IMR-90 (cell line): ENCODE measurements around the gene LYRM4. TPM values are rescaled to one million over a fixed set of nuclear protein-coding genes. Genes with fewer than 3 reads are reported as not detected.

ENCODE experiments used
- ATAC-seq: fragments of 200-7000 bp; cut with Tn5 transposase; 2 replicates; pipeline ENCODE4 v1.9.1; 2020; ENCODE audit warnings: low read depth, mild to moderate bottlenecking, moderate library complexity
- BruUV-seq: library from RNA; stranded (reverse); fragments of 400-500 nt; replicated peaks from 2 replicates; lab custom pipeline; 2021; lab: Mats Ljungman, UMichigan
- CTCF ChIA-PET: fragments of 300-600 bp; formaldehyde crosslinking; extraction: SDS; loops from one replicate; lab custom pipeline; 2021; ENCODE audit warnings: antibody characterized with exemption; lab: Yijun Ruan, JAX
- POLR2A ChIA-PET: fragments of 300-600 bp; sonication (Branson Sonifier 250); formaldehyde crosslinking; loops from one replicate; lab custom pipeline; 2022; ENCODE audit warnings: antibody characterized with exemption; ENCODE audit not compliant: unreplicated experiment; lab: Charles Lee
- DNase-seq: peaks from one replicate; pipeline ENCODE4 v3.0.0; 2013
- H2AFZ ChIP-seq: replicated peaks from 2 replicates; pipeline ENCODE3; 2013; ENCODE audit warnings: low read length, mild to moderate bottlenecking; ENCODE audit not compliant: poor library complexity
- H2AK5ac ChIP-seq: 2 replicates; pipeline ENCODE4 v1.6.1; 2013; ENCODE audit warnings: low read depth, low read length, inconsistent platforms
- H2AK9ac ChIP-seq: replicated peaks from 2 replicates; pipeline ENCODE3; 2013; ENCODE audit warnings: mild to moderate bottlenecking, low read depth, low read length, moderate library complexity; ENCODE audit not compliant: poor library complexity
- H2BK120ac ChIP-seq: 2 replicates; pipeline ENCODE4 v1.6.1; 2013; ENCODE audit warnings: low read depth, low read length, inconsistent platforms
- H2BK15ac ChIP-seq: 3 replicates; pipeline ENCODE4 v1.6.1; 2013; ENCODE audit warnings: low read depth, low read length, inconsistent platforms
- H2BK20ac ChIP-seq: 2 replicates; pipeline ENCODE4 v1.6.1; 2013; ENCODE audit warnings: low read depth, mild to moderate bottlenecking, inconsistent platforms, low read length, moderate library complexity
- H2BK5ac ChIP-seq: 2 replicates; pipeline ENCODE4 v1.6.1; 2013; ENCODE audit warnings: mild to moderate bottlenecking, low read depth, low read length, inconsistent platforms; ENCODE audit not compliant: poor library complexity, severe bottlenecking
- H3K14ac ChIP-seq: replicated peaks from 2 replicates; pipeline ENCODE4 v1.6.1; 2013; ENCODE audit warnings: low read depth, low read length, inconsistent platforms
- H3K18ac ChIP-seq: 2 replicates; pipeline ENCODE4 v1.6.1; 2013; ENCODE audit warnings: low read depth, low read length, control low read depth
- H3K23ac ChIP-seq: 2 replicates; pipeline ENCODE4 v1.6.1; 2013; ENCODE audit warnings: low read depth, low read length, inconsistent platforms
- H3K27ac ChIP-seq: 2 replicates; pipeline ENCODE4 v1.5.1; 2013; ENCODE audit warnings: mild to moderate bottlenecking, control low read depth, low read length; ENCODE audit not compliant: insufficient read depth
- H3K27me3 ChIP-seq: 2 replicates; pipeline ENCODE4 v1.6.1; 2013; ENCODE audit warnings: low read length; ENCODE audit not compliant: control insufficient read depth, insufficient read depth
- H3K36me3 ChIP-seq: 2 replicates; pipeline ENCODE4 v1.6.1; 2013; ENCODE audit warnings: low read length, mixed read lengths; ENCODE audit not compliant: control insufficient read depth, insufficient read depth
- H3K4ac ChIP-seq: 2 replicates; pipeline ENCODE4 v1.6.1; 2013; ENCODE audit warnings: low read depth, low read length, inconsistent platforms
- H3K4me1 ChIP-seq: 2 replicates; pipeline ENCODE4 v1.6.1; 2013; ENCODE audit warnings: low read length, mixed read lengths; ENCODE audit not compliant: control insufficient read depth, insufficient read depth
- H3K4me2 ChIP-seq: 2 replicates; pipeline ENCODE4 v1.6.1; 2013; ENCODE audit warnings: low read depth, mild to moderate bottlenecking, control low read depth, low read length, moderate library complexity
- H3K4me3 ChIP-seq: 2 replicates; pipeline ENCODE4 v1.5.1; 2013; ENCODE audit warnings: low read depth, mild to moderate bottlenecking, control low read depth, low read length, moderate library complexity; ENCODE audit not compliant: insufficient read depth
- H3K56ac ChIP-seq: 2 replicates; pipeline ENCODE4 v1.6.1; 2013; ENCODE audit warnings: low read length, inconsistent platforms; ENCODE audit not compliant: insufficient read depth; ENCODE audit errors: extremely low read depth
- H3K79me1 ChIP-seq, 2 experiments: 2 replicates each; pipeline ENCODE4 v1.6.1; 2013; ENCODE audit warnings: low read length in 2 of 2, inconsistent platforms in 1 of 2, low read depth in 1 of 2
- H3K9ac ChIP-seq: 2 replicates; pipeline ENCODE4 v1.6.1; 2013; ENCODE audit warnings: low read depth, low read length, control low read depth
- H3K9me1 ChIP-seq: 2 replicates; pipeline ENCODE4 v1.6.1; 2013; ENCODE audit warnings: low read length, inconsistent platforms; ENCODE audit not compliant: insufficient read depth
- H3K9me3 ChIP-seq: 2 replicates; pipeline ENCODE4 v1.6.1; 2013; ENCODE audit warnings: low read length; ENCODE audit not compliant: control insufficient read depth, insufficient read depth
- H4K20me1 ChIP-seq: 2 replicates; pipeline ENCODE4 v1.6.1; 2013; ENCODE audit warnings: low read length, inconsistent platforms; ENCODE audit not compliant: insufficient read depth
- H4K5ac ChIP-seq: 2 replicates; pipeline ENCODE4 v1.6.1; 2013; ENCODE audit warnings: mild to moderate bottlenecking, low read depth, low read length, control low read depth
- H4K8ac ChIP-seq, 2 experiments: 2 replicates each; pipeline ENCODE4 v1.6.1; 2013; ENCODE audit warnings: low read depth in 2 of 2, low read length in 2 of 2, control low read depth in 1 of 2, inconsistent platforms in 1 of 2
- H4K91ac ChIP-seq: 2 replicates; pipeline ENCODE4 v1.6.1; 2013; ENCODE audit warnings: low read depth, low read length, inconsistent platforms; ENCODE audit not compliant: insufficient read depth
- BHLHE40 ChIP-seq: fragments of 150-350 bp; IDR thresholded peaks from 2 replicates; pipeline ENCODE4 v1.6.1; 2016; ENCODE audit warnings: mild to moderate bottlenecking, low read depth, low read length
- CEBPB ChIP-seq: IDR thresholded peaks from 2 replicates; pipeline ENCODE4 v1.6.1; 2012; ENCODE audit warnings: low read depth, low read length, improper control_type of control experiment
- CHD1 ChIP-seq: IDR thresholded peaks from 2 replicates; pipeline ENCODE4 v1.6.1; 2012; ENCODE audit warnings: low read depth, low read length, improper control_type of control experiment
- CTCF ChIP-seq: conservative IDR thresholded peaks from 2 replicates; pipeline ENCODE4 v1.5.1; 2012; ENCODE audit warnings: mild to moderate bottlenecking, low read depth, low read length, improper control_type of control experiment
- ELK1 ChIP-seq: fragments of 150-350 bp; IDR thresholded peaks from 2 replicates; pipeline ENCODE4 v1.6.1; 2016; ENCODE audit warnings: low read depth, mild to moderate bottlenecking, low read length, moderate library complexity, borderline replicate concordance
- FOS ChIP-seq: fragments of 150-350 bp; IDR thresholded peaks from 2 replicates; pipeline ENCODE4 v1.6.1; 2016; ENCODE audit warnings: low read depth, low read length
- MAFK ChIP-seq: IDR thresholded peaks from 2 replicates; pipeline ENCODE4 v1.6.1; 2012; ENCODE audit warnings: low read depth, low read length, improper control_type of control experiment
- MAZ ChIP-seq: IDR thresholded peaks from 2 replicates; pipeline ENCODE4 v1.6.1; 2012; ENCODE audit warnings: low read depth, mild to moderate bottlenecking, low read length, improper control_type of control experiment, moderate library complexity, borderline replicate concordance
- MXI1 ChIP-seq: IDR thresholded peaks from 2 replicates; pipeline ENCODE4 v1.6.1; 2012; ENCODE audit warnings: low read depth, mild to moderate bottlenecking, low read length, moderate library complexity, borderline replicate concordance
- NFE2L2 ChIP-seq: fragments of 150-350 bp; IDR thresholded peaks from 2 replicates; pipeline ENCODE4 v1.6.1; 2016; ENCODE audit warnings: low read depth, mild to moderate bottlenecking, low read length
- POLR2A ChIP-seq: IDR thresholded peaks from 2 replicates; pipeline ENCODE4 v1.6.1; 2012; ENCODE audit warnings: mild to moderate bottlenecking, low read depth, low read length
- RAD21 ChIP-seq: IDR thresholded peaks from 2 replicates; pipeline ENCODE4 v1.6.1; 2012; ENCODE audit warnings: low read length, improper control_type of control experiment
- RCOR1 ChIP-seq: IDR thresholded peaks from 2 replicates; pipeline ENCODE4 v1.6.1; 2012; ENCODE audit warnings: mild to moderate bottlenecking, low read length, improper control_type of control experiment; ENCODE audit not compliant: insufficient replicate concordance
- SMC3 ChIP-seq: fragments of 150-350 bp; IDR thresholded peaks from 2 replicates; pipeline ENCODE4 v1.6.1; 2016; ENCODE audit warnings: low read depth, mild to moderate bottlenecking, antibody characterized with exemption, low read length, moderate library complexity
- USF2 ChIP-seq: fragments of 150-350 bp; IDR thresholded peaks from 2 replicates; pipeline ENCODE4 v1.6.1; 2017; ENCODE audit warnings: mild to moderate bottlenecking, antibody characterized with exemption, low read length, low read depth
- WGBS, 2 experiments: methylation state at CpG; one replicate each; pipeline versions ENCODE4 v1.1.5 to v1.1.7; 2013; ENCODE audit warnings: missing lambda C conversion rate in 2 of 2; ENCODE audit not compliant: insufficient read length in 1 of 2; ENCODE audit errors: extremely low coverage in 2 of 2; 5-methylcytosine and 5-hydroxymethylcytosine counted together
- dilution Hi-C: fragments of 300-500 bp; cut with HindIII; formaldehyde crosslinking; loops from one replicate; pipeline ENCODE4 v1.14.3; 2018; ENCODE audit warnings: low sequenced_read_pairs; ENCODE audit not compliant: unreplicated experiment
- in situ Hi-C: fragments of 300-500 bp; cut with MboI; formaldehyde crosslinking; loops from 3 replicates; pipeline ENCODE4 v1.14.3; 2019; ENCODE audit warnings: low sequenced_read_pairs, inconsistent platforms, mixed read lengths
- intact Hi-C: fragments of 100-400 bp; cut with micrococcal nuclease; formaldehyde crosslinking; loops from 2 replicates; pipeline ENCODE4 v1.10.0; 2022
- polyA plus RNA-seq, 3 experiments: library from polyadenylated mRNA; depleted of rRNA; stranded (reverse); fragments of >200 nt; gene quantifications; 2 replicates each; pipeline ENCODE4 v1.2.3, GENCODE V29; 2012; ENCODE audit warnings: low replicate concordance in 1 of 3
- total RNA-seq: library from RNA; depleted of rRNA; stranded (reverse); fragments of >200 nt; gene quantifications from 2 replicates; pipeline ENCODE4 v1.2.3, GENCODE V29; 2012

The LYRM4 gene
- total and polyA plus RNA-seq, 2 of the 4 experiments (the other 2 are of a cell fraction), result 11.5 to 26.6 TPM

GRCh38 chr6:5151360-5151954 lies 109.3 kb downstream of the LYRM4 start:
- 0 out of 2 replicates have a peak overlapping the region, but pooled peaks have one; percentile 12 for H3K23ac ChIP-seq
- H3K14ac ChIP-seq, result peak overlapping the region; percentile 69; the same call in 1 of the 2 replicates
- no peak for ATAC-seq
- ChIA-PET POLR2A (no interaction called here), CTCF (interaction anchor here (1.2 kb wide), 1 partner anchor 8 kb away, joined by 7 read pairs; no protein-coding TSS in a partner anchor)
- no peaks in the 10 kb centered on the region for H4K20me1 ChIP-seq
- BruUV-seq, result no TSS peak
- no peaks in the 10 kb centered on the region for H3K27me3 ChIP-seq
- intact Hi-C loops, result no loop called here
- peak overlapping the region; percentile 38 for H2AK9ac ChIP-seq
- H3K36me3 ChIP-seq, result no peaks in the 10 kb centered on the region
- H2BK20ac ChIP-seq, result no peak overlapping the region
- peak overlapping the region; percentile 58 for H2AK5ac ChIP-seq
- peaks cover 0 to 3% of the 10 kb centered on the region in 2 experiments; a peak in 2 of 4 replicates for H3K79me1 ChIP-seq
- peak overlapping the region; percentile 63 for H2AFZ ChIP-seq
- no peak overlapping the region for H2BK5ac ChIP-seq
- H2BK120ac ChIP-seq, result peak overlapping the region; percentile 47; the same call in 1 of the 2 replicates
- H3K9me1 ChIP-seq, result no peaks in the 10 kb centered on the region; the same call in 1 of the 2 replicates
- in situ Hi-C loops, result no loop called here
- no peak overlapping the region for H4K5ac ChIP-seq
- H3K56ac ChIP-seq, result no peak overlapping the region
- H3K9ac ChIP-seq, result no peak overlapping the region
- peak overlapping the region; percentile 25; the same call in 1 of the 2 replicates for H3K4ac ChIP-seq
- H3K9me3 ChIP-seq, result no peaks in the 10 kb centered on the region
- dilution Hi-C loops, result no loop called here
- H3K4me2 ChIP-seq, result no peak overlapping the region
- H3K4me3 ChIP-seq, result no peak overlapping the region
- no peak overlapping the region for H3K27ac ChIP-seq
- H2BK15ac ChIP-seq, result no peak overlapping the region; the same call in 2 of the 3 replicates
- H4K8ac ChIP-seq, result no peak overlapping the region
- WGBS, 2 experiments, result 100% methylated on average over 3 of the region's 9 CpGs; no CpG with 5 or more reads in 1 of the 2 experiments
- no peak overlapping the region for H4K91ac ChIP-seq
- no peak for DNase-seq
- no peak overlapping the region; the same call in 1 of the 2 replicates for H3K18ac ChIP-seq
- H3K4me1 ChIP-seq, result peaks cover 4% of the 10 kb centered on the region; the same call in 1 of the 2 replicates
- no peak for TF ChIP-seq USF2
- TF ChIP-seq FOS, result no peak
- TF ChIP-seq MAZ, result no peak
- TF ChIP-seq SMC3, result no peak
- TF ChIP-seq ELK1, result no peak
- TF ChIP-seq MAFK, result no peak
- TF ChIP-seq RCOR1, result no peak
- TF ChIP-seq CTCF, result no peak
- TF ChIP-seq POLR2A, result no peak
- TF ChIP-seq CEBPB, result no peak
- TF ChIP-seq RAD21, result no peak
- TF ChIP-seq NFE2L2, result no peak
- TF ChIP-seq MXI1, result no peak
- no peak for TF ChIP-seq BHLHE40
- no peak for TF ChIP-seq CHD1
